Esophagus squamous epithelium (tissue), 5 donors: ENCODE results near the gene ITPA. TPM values are rescaled to one million over a fixed set of nuclear protein-coding genes. Genes with fewer than 3 reads are reported as not detected.
A peak's percentile ranks its signal among the peaks of the same experiment; 100 is the strongest.

Experiments used
- DNase-seq: peaks from one replicate; lab custom pipeline; 2025; lab: John Stamatoyannopoulos, UW
- H3K27ac ChIP-seq, 4 donors: fragments of 200-600 bp; sonication (generic); one replicate each; pipeline ENCODE4 v1.5.1; 2016 to 2019; ENCODE audit warnings: mild to moderate bottlenecking in 1 of 4
- H3K27me3 ChIP-seq, 4 donors: fragments of 200-600 bp; sonication (generic); 1 replicate in 3 of 4; 2 replicates in 1 of 4; pipeline versions ENCODE4 v1.5.1 to v1.6.0; 2017 to 2021; ENCODE audit warnings: antibody characterized with exemption in 1 of 4
- H3K36me3 ChIP-seq, 3 donors: fragments of 200-600 bp; sonication (generic); one replicate each; pipeline ENCODE4 v1.5.1; 2016 to 2019
- H3K4me1 ChIP-seq, 3 donors: fragments of 200-600 bp; sonication (generic); one replicate each; pipeline ENCODE4 v1.5.1; 2017 to 2019
- H3K4me3 ChIP-seq, 4 donors: fragments of 200-600 bp; sonication (generic); 1 replicate in 3 of 4; 2 replicates in 1 of 4; pipeline ENCODE4 v1.5.1; 2016 to 2019; ENCODE audit warnings: mild to moderate bottlenecking in 2 of 4, moderate library complexity in 1 of 4
- H3K9me3 ChIP-seq, 3 donors: fragments of 200-600 bp; sonication (generic); one replicate each; pipeline ENCODE4 v1.5.1; 2016 to 2019
- POLR2A ChIP-seq, 4 donors: fragments of 450-650 bp; IDR thresholded peaks; one replicate each; pipeline ENCODE4 v1.6.1; 2017; ENCODE audit warnings: antibody characterized with exemption in 4 of 4, mild to moderate bottlenecking in 4 of 4, moderate library complexity in 3 of 4
- WGBS, 2 donors: methylation state at CpG; one replicate each; pipeline ENCODE4 v1.1.5; 2018; 5-methylcytosine and 5-hydroxymethylcytosine counted together
- intact Hi-C: fragments of 100-400 bp; cut with DNase I; formaldehyde crosslinking; loops from one replicate; pipeline ENCODE4 v1.15.0; 2022
- total RNA-seq, 4 donors: library from RNA; depleted of rRNA; stranded (reverse); fragments of >200 nt; gene quantifications; one replicate each; pipeline ENCODE4 v1.1.0, GENCODE V29; 2016
- TF ChIP-seq, protein P1 (sequence below), 6 experiments: fragments of 450-650 bp in 4 of 6; fragments of 200-600 bp in 2 of 6; sonication (generic) in 2 of 6; IDR thresholded peaks; one replicate each; pipeline ENCODE4 v1.5.1; 2016 to 2019; ENCODE audit warnings: antibody characterized with exemption in 6 of 6, mild to moderate bottlenecking in 4 of 6, moderate library complexity in 4 of 6
- donor health status: DM: yes; HTN: yes; CAD: no.

Gene ITPA
- total RNA-seq, 4 donors from 2014 or later: 47.1 to 54.5 (median 48.7) TPM

DNA sequence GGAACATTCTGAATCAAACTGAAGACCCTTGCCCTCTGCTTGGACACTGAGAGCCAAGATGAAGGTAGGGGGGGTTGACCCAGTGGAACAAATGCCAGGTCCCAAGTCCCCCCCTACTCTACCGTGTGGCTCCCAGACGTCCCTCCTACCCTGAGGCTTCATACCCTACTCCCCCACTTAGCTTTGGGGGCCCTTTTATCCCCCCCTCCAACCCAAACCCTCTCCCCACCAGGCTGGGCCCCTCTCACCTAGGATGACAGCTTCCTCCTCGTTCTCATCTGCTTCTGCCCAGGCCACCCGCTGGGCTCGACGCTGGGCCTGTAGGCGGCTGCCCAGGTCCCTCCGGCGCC lies 6.4 kb upstream of the ITPA start:
- Histone ChIP-seq H3K36me3 (peaks cover 15 to 49% (median 15%) of the 10 kb centered on the region in 3 donors), H3K27me3 (no peaks in the 10 kb centered on the region), H3K9me3 (no peaks in the 10 kb centered on the region), H3K4me1 (peaks cover 10 to 22% (median 13%) of the 10 kb centered on the region in 3 donors), H3K27ac (peak overlapping the region; percentile 89 to 93 (median 92)), H3K4me3 (peak overlapping the region; percentile 59 to 92 (median 80))
- WGBS, 2 donors: 33 to 37% methylated on average over 2 to 3 of the region's 9 CpGs
- intact Hi-C loops: no loop called here
- no peak for DNase-seq
- TF ChIP-seq, protein P1, sequence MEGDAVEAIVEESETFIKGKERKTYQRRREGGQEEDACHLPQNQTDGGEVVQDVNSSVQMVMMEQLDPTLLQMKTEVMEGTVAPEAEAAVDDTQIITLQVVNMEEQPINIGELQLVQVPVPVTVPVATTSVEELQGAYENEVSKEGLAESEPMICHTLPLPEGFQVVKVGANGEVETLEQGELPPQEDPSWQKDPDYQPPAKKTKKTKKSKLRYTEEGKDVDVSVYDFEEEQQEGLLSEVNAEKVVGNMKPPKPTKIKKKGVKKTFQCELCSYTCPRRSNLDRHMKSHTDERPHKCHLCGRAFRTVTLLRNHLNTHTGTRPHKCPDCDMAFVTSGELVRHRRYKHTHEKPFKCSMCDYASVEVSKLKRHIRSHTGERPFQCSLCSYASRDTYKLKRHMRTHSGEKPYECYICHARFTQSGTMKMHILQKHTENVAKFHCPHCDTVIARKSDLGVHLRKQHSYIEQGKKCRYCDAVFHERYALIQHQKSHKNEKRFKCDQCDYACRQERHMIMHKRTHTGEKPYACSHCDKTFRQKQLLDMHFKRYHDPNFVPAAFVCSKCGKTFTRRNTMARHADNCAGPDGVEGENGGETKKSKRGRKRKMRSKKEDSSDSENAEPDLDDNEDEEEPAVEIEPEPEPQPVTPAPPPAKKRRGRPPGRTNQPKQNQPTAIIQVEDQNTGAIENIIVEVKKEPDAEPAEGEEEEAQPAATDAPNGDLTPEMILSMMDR (IDR thresholded peaks at IDR 0.05): no peak
- no peak for TF ChIP-seq POLR2A (IDR thresholded peaks at IDR 0.05)

DNA sequence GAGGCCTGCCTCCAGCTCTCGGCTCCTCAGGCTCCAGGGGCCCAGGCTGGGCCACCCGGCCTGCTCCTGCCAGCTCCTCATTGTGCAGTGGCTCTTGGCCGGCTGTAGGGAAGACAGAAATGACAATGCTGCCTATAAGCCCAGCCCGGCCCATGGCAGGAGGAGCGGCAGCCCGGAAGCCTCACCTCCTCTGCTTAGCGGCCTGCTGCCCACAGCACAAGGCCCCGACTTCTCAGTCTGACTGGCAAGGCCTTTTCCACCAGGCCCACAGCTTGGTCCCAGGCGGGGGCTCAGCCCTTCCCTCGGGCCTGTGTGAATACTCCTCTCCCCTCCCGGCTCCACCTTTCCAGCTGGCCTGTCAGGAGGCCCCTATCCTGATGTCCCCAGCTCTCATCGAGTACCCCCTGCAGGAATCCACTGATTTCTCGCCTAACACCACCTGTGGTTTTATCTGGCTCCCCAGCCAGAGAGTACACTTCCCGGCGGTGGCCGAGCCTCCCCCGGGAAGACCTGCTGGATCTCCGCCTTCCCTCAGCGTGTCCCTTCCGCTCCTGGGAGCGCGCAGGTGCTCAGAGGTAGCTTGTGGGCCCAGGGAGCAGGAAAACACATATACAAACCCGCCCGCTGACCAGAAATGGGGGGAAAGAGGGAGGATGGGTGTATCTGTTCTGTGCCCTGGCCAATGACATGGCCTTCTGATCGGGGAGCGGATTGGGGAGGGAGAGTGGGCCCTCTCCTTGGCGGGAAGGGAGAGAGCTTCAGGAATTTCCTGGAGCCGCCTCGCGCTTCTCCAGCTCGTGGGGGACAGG lies 5.8 kb upstream of the ITPA start:
- WGBS, 2 donors: 5 to 9% methylated on average over 11 to 19 of the region's 31 CpGs
- Histone ChIP-seq H3K4me3 (peak overlapping the region; percentile 59 to 92 (median 80)), H3K4me1 (peaks cover 13 to 28% (median 14%) of the 10 kb centered on the region in 3 donors), H3K27ac (peak overlapping the region; percentile 89 to 93 (median 92)), H3K9me3 (no peaks in the 10 kb centered on the region), H3K27me3 (no peaks in the 10 kb centered on the region), H3K36me3 (peaks cover 15 to 44% (median 15%) of the 10 kb centered on the region in 3 donors)
- TF ChIP-seq, protein P1 (IDR thresholded peaks at IDR 0.05): no peak
- TF ChIP-seq POLR2A (IDR thresholded peaks at IDR 0.05): no peak
- DNase-seq: no peak
- intact Hi-C loops: no loop called here

DNA sequence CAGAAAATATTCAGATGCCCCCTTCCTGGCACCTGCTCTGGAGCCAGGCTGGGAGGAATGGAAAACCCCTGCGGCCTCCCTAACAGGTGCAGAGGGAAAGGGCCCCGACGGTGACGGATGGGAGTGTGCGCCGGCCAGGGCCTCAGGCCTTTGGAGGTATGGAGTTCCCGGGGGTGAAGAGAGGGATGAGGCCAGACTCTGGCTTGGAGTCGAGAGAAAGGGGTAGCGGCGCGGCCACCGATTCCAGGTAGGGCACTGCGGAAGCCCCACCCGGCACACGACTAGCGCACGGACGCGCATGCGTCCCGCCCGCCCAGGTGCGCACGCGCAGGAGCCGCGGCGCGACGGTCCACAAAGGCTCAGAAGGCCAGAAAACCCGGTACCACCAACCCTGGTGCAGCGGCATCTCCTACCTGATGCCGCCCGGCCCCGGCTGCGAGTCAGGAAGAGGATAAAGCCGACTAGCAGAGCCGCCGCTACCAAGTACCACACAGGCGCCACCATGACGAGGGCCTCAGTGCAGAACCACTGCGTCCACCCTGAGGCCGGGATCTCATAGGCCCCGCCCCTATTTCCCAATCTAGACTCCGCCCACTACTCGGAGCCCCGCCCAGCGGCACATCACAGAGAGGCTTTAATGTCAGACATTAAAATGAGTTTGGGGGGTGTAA lies 5.0 kb upstream of the ITPA start, which contains the start of gene DDRGK1:
TSS of gene DDRGK1 (minus strand) at position 559 of the 671 bp plus-strand sequence. CDS start at position 504, 55 bp downstream.
- Histone ChIP-seq H3K4me1 (peaks cover 13 to 34% (median 17%) of the 10 kb centered on the region in 3 donors), H3K9me3 (no peaks in the 10 kb centered on the region), H3K27me3 (no peaks in the 10 kb centered on the region), H3K27ac (peak within 1 kb of the TSS; percentile 89 to 93 (median 92)), H3K4me3 (peak within 1 kb of the TSS; percentile 59 to 92 (median 80)), H3K36me3 (peaks cover 12 to 36% (median 13%) of the 10 kb centered on the region in 3 donors)
- intact Hi-C loops: no loop called here
- peak in 2 of 4 donors; percentile 62 to 71 for TF ChIP-seq POLR2A (IDR thresholded peaks at IDR 0.05)
- TF ChIP-seq, protein P1 (IDR thresholded peaks at IDR 0.05): peak in 1 of 6 experiments; percentile 35
- DNase-seq: peak; percentile 57
- WGBS, 2 donors: 0% methylated on average over 9 to 27 of the region's 48 CpGs

DNA sequence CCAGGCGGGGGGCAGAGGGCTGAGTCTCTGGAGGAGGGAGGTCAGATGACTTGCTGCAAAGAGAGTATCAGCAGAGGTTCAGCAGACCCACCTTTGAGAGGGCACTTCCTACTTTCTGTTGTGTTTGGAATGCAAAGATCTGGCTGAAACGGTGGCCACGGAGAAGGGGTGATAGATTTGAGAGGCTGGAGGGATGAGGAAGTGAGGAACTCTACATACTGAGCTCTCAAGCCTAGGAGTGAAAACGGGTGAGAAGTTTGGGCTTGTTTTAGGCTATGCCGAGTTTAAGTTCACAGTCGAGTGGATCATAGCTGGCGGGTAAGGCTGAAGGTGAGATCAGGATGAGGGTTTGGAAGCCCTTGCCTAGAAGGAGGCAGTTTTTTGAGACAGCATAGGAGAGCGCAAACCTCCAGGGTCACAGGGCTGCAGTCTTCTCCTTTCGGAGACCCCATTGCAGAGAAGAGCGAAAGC lies 477 bp upstream of the ITPA start:
- no peak for DNase-seq
- H3K27me3 ChIP-seq: no peaks in the 10 kb centered on the region
- H3K36me3 ChIP-seq: peaks cover 0 to 9% (median 6%) of the 10 kb centered on the region in 3 donors
- peaks cover 7 to 30% (median 15%) of the 10 kb centered on the region in 3 donors for H3K4me1 ChIP-seq
- intact Hi-C loops: no loop called here
- peak overlapping the region; percentile 76 to 95 (median 80) for H3K4me3 ChIP-seq
- TF ChIP-seq, protein P1 (IDR thresholded peaks at IDR 0.05): no peak
- TF ChIP-seq POLR2A (IDR thresholded peaks at IDR 0.05): no peak
- H3K9me3 ChIP-seq: no peaks in the 10 kb centered on the region
- WGBS, 2 donors: 0 to 2% methylated on average over 6 to 10 of the region's 10 CpGs
- peak overlapping the region; percentile 86 to 93 (median 87) for H3K27ac ChIP-seq
